ENCODE results near the gene TRPM4.
"Not testable (repeated sequence)": the region's sequence is repeated elsewhere in the genome, so short reads cannot be mapped to it uniquely, and the experiment has no call there.

Gene TRPM4

DNA sequence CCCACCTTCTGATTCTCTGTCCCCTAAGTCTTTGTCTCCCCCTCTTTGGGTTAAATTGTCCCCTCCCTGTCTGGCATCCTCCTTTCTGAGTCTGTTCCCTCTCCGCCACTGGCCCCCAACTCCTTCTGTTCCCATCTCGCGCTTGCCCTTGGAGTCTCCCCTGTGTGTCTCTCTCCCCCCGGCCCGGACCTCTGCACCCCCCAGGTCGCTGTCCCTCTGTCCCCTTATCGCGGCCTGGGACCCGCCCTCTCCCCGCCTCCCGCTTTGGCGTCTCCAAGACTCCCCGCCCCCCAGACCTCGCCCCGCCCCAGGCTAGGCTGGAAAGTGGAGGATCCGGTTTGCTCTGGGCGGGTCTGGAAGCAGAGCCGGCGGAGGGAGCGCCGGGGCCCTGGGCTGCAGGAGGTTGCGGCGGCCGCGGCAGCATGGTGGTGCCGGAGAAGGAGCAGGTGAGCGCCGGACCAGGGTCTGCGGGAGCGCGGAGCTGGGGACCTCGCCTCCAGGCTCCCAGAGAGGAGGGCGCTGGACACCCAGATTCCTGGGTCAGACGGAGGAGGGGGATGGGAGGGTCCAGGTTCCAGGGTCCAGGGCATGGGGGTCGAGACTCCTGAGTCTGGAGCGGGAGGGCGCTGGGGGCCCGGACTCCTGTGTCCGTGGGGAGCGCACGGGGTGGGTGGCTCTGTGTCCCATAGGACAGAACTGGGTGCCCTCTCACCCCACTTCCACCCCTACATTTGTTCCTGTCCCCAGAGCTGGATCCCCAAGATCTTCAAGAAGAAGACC, at the start of gene TRPM4:
TRPM4 (plus strand) TSS at position 348 of the 780 bp plus-strand sequence; CDS start at position 423, 75 bp downstream.
- DNase-seq (ENCODE audit: low read depth, low spot score): no peak

DNA sequence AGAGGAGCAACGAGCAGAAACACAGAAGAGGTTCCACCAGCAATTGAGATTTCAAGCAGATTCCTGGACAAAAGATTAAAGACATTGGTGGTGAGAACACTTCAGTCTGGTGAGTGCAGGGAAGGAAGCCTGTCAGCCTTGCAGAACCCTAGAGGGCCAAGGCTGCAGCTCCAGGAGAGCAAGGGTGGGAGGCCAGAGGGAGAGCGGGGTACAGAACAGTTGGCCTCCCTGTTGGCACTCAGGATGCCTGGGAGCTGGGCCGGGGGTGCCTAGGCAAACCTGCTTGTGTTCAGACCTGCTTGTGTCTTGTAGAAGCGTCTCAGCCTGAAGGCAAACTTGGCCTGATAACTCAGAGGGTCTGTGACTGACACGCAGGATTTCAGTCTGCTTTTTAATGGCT, 48.5 kb upstream of the TRPM4 start:
- DNase-seq (ENCODE audit: low read depth, low spot score): no peak

DNA sequence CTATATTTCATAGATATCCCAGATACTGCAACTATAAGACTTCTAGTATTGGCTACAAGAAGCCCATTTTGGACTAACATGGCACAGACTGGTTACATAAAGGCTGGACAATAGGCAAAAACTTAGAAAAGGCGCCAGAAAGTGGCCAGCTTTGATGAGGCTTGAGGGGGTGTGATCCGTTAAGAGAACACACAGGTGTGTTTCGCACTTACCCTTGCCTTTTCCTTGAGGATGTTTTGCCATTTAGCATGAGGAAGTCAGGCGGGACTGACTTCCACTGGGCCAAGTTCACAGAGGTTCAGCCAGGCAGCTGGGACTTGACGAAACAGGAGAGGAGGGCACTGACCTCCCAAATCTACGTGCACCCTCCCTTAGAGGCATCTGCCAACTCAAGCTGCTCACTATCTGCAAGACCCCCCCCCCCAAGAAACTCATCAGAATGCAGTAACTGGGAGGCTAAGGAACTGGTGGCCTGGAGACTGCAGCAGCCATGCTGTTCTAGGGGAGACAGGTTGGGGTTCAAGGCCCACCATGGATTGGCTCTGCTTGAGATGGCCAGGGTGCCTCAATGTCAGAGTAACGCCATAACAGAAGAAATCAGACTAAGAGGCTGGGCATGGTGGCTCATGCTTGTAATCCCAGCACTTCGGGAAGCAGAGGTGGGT, 47.9 kb upstream of the TRPM4 start:
- DNase-seq (ENCODE audit: low read depth, low spot score): no peak

DNA sequence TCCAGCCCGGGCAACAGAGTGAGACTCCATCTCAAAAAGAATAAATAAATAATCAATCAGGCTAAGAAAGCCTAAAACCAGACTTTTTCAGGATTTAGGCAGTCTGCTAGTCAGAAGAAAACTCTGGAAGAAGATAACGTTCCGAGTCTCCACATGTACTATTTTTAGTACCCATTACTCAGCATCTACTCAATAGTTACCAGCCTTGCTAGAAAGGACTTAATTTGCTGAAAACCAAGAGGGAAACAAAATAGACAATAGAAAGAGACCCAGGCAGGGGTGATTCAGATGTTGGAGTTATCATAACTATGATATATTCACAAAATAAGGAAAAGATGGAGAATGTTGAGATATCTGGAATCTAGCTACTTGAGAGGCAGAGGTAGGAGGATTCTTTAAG, 47.0 kb upstream of the TRPM4 start:
- no peak for DNase-seq (ENCODE audit: low read depth, low spot score)

DNA sequence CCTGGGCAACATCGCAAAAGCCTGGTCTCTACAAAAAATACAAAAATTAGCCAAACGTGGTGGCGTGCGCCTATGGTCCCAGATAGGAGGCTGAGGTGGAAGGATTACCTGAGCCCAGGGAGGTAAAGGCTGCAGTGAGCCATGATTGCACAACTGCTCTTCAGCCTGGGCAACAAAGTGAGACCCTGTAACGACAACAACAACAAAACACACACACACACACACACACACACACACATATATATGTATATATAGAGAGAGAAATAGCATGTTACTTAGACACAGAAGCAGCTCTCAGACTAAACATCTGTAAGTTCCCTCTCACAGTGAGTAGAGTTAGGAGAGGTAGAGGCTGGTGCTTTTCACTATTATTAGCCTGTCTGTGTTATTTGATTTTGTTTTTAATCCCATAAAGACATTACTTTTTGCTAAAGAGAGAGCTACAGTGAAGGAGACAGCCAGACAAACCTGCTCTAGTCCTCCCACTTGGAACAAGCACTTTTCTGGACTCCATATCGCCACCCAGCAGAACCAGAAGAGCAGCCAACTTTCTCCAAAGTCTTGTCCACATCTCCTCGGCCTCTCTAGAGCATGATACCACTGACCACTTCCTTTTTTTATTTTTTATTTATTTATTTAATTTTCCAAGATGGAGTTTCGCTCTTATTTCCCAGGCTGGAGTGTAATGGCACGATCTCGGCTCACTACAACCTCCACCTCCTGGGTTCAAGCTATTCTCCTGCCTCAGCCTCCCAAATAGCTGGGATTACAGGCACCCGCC, 46.2 kb upstream of the TRPM4 start:
- no peak for DNase-seq (ENCODE audit: low read depth, low spot score)

DNA sequence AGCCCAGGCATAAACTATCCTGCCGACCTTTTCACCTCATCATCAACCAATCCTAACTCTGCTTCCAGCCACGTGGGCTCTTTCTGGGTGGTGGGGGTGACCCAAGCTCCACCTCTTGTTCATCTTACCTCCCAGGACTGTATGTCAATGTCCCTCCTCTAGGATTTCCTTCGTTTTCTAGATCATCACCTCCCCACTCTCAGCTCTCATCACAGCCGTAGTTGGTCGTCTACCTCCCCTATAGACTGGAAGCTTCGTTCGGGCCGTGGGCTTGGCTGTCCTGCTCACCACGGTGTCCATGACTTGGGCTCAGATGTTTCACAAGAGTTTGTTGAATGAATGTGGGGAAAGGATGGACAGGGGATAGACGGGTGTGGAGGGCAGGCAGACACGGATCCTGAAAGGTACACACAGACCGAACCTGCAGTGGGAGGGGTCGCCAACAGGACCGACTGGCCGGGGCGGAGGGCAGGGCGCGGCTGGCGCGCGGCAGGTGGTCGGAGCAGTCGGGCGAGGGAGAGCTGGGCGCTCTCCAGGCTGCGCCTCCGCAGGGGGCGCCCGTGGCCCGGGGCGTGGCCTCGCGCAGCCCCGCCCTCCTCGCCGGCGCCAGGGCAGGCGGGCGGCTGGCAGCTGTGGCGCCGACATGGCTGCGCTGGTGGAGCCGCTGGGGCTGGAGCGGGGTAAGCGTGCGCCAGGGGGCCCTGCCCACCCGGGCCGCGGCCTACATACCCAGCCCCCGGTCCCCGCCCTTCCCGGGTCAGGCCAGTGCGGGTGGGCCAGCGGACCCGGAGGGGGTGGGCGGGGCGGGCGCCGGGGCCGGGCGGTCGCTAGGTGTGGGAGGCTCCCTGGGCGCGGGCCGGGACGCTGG, 43.6 kb upstream of the TRPM4 start, which contains the start of gene LIN7B:
LIN7B (plus strand) TSS at position 609 of the 868 bp plus-strand sequence; CDS start at position 644, 35 bp downstream.
- peak; percentile 35 for DNase-seq (ENCODE audit: low read depth, low spot score)

DNA sequence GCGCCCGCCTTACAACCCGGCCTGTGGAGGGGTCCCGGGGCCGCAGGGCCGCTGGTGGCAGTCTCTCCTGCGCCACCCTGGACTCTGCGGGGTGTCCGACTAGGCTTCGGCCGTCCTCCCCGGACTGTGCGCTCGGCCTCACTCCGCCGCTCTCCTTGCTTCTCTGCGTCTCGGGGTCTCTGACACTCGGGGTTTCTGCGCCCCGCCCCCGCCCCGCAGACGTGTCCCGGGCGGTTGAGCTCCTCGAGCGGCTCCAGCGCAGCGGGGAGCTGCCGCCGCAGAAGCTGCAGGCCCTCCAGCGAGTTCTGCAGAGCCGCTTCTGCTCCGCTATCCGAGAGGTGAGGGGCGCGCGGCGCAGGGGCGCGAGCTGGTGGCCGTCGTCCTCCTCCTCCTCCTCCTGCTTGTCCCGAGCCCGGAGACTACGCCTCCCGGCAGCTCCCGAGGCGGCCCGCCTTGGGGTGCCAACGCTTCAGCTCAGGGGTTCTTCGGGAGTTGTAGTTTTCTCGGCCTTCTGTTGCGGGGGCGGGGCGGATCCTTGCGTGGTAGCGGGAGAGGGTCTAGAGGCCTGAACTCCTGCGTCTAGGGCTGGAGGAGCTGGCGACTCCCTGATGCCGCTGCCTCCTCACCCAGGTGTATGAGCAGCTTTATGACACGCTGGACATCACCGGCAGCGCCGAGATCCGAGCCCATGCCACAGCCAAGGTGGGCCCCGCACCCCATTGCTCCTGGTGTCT, 42.8 kb upstream of the TRPM4 start:
- DNase-seq (ENCODE audit: low read depth, low spot score): no peak

DNA sequence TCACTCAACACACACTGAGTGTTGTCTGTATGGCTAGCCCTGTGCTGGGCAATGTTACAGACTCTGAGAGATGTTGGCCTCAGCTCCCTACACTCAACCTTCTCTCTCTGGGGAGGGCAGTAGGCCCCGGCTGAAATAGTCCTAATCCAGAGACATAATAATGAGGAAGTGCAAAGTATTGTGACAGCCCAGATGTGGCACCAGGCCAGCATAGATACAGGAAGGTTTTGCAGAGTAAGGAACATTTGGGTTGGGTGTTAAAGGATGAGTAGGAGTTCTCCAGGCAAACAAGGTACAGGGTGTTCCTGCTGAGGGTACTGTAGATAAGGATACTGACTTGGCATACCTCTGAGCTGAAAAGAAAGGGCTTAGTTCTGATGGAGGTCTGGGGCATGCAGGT, 41.0 kb upstream of the TRPM4 start:
- no peak for DNase-seq (ENCODE audit: low read depth, low spot score)

DNA sequence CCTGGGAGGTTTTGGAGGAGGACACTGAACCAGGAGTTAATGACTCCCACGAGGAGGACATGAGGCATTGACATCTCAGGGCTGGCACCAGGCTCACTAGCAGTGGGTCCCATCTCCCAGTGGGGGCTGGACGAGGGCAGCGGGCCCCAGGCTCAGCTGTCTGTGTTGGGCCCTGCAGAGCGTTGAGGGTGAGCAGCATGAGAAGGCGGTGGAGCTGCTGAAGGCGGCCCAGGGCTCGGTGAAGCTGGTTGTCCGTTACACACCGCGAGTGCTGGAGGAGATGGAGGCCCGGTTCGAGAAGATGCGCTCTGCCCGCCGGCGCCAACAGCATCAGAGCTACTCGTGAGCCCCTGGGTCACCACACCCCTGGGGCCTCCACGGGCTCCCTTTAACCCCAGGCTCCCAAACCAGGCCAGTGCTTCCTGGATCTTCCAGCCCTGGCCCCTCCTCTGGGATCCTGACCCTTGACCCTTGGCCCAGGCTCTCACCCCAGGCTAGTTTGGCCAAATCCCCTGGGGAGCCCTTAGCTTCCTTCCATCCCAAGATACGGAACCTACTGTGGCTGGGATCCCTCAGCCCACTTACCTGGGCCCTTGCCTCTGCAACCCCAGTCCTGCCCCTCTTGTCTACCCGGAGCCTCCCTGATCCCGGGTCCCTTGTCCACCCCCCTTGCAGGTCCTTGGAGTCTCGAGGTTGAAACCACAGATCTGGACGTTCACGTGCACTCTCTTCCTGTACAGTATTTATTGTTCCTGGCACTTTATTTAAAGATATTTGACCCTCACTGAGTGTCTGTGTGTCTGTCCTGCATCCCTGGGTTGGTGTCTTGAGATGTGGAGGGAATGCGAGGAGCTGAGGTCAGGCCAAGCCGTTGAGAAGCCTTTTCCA, 39.7 kb upstream of the TRPM4 start:
- DNase-seq (ENCODE audit: low read depth, low spot score): no peak

DNA sequence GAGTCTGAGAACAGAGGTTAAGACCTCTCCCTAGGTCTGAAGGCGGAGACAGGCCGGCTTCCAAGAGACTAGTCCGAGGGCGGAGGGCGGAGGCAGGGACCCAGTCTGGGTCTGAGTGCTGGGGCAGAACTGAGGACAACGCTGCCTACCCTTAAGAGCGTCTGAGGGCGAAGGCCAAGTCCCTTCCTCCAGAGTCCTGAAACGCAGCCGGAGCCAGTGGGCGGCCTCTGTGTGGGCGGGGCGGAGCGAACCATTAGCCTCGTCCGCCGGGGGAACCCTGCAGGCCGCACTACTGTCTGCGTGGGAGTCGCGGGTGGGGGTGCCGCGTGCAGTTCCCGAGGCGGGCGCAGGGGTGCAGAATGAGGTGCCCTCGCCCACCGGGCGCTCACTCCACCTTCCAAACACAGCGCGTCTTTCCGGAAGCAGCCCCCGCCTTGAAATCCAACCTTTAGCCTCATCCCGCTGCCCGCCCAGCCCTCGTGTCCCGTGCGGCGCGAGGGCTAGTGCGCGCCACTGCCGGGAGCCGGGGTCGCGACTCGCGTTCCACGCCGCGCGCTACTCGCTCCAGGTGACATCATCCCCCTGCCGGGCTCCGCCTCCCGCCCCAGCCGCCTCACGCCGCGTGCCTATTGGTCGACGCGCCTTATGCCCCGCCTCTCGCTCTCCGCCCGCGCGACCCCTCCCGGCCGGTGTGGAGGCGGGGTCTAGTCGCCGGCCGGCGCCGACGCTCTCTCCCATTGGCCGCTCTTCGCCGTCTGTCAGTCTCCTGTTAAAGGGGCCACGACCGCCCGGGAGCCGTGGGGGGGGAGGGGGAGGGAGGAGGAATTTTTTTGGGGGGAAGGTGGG, 38.8 kb upstream of the TRPM4 start, which contains the start of gene C19orf73:
C19orf73 (minus strand) TSS at position 579 of the 846 bp plus-strand sequence; CDS start at position 458, 121 bp downstream.
- peak; percentile 86 for DNase-seq (ENCODE audit: low read depth, low spot score)

DNA sequence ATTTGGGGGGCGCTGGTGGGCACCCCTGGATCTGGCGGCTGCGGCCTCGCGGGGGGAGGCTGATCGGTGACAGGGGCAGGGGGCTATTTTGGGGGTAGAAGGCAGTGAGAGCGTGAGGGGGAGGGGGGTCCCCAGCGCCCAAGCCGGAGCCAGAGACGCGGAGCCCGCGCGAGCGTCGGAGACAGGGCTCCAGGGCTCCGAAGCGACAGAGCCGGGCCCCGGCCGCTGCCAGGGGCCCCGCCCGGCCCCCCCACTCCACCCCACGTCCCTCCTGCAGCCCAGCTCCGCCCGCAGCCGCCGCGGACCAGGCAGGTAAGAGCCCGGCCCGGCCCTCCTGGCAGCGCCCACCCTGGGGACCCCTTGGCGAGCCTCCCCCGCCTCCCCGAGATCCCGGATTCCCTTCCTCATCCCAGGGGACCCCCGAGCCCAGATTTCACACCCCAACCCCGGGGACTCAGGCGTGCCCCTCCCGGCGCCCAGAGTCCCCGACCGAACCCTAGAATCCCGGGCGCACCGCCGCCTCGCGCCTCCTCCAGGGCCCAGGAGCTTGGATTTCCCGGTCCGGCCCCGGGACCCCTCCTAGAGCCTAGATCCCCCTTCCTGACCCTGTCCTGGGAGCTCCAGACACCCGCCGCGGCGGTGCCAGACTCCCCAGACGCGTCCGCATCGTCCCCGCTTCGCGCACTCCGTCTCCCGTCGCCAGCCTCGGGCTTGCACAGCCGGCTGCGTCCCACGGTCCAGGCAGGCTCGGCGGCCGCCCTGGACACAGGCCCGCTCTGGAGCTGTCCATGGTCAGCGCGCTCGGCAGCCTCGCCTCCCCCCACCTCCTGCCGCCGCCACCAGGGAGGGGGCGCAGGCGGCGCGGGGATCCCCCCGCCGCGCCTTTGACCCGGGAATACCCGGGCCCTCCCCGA, 37.9 kb upstream of the TRPM4 start, which contains the start of gene PPFIA3:
PPFIA3 (plus strand) TSS at position 134 of the 914 bp plus-strand sequence. CDS start 8,330 bp downstream, outside the sequence.
- no peak for DNase-seq (ENCODE audit: low read depth, low spot score)

DNA sequence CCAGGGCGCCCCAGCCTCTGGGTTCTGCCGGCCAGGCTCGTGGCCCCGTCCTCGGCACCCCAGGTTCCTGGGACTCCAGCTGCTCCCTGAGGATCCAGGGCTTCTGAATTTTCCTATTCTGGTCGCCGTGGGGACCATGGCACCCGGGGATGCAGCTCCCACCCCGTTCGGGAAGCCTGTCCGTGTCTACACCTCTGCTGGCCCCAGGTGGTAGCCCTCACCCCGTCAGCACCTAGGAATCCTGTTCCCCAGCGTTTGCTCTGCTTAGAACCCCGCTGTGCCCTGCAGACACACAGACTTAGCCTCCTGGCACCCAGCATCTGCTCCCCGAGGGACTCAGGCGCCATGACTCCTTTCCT, 37.3 kb upstream of the TRPM4 start:
- no peak for DNase-seq (ENCODE audit: low read depth, low spot score)

DNA sequence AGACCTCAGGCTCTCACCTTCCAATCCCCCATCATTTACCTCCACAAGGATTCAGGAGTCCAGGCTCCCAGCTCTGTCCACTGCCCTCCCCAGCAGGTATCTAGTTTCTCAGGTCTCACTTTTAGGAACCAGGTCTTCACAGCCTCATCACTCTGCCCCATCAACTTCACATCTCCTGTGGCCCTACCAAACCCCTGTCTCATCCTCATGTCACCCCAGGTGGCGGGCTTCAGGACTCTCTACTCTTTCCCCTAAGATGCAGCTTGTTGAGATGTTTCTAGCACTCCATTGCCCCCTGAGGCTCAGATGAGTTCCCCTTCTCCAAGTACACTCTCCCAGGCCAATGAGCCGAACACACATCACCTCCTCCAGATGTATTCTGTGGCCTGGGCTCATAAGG, 36.7 kb upstream of the TRPM4 start:
- no peak for DNase-seq (ENCODE audit: low read depth, low spot score)

DNA sequence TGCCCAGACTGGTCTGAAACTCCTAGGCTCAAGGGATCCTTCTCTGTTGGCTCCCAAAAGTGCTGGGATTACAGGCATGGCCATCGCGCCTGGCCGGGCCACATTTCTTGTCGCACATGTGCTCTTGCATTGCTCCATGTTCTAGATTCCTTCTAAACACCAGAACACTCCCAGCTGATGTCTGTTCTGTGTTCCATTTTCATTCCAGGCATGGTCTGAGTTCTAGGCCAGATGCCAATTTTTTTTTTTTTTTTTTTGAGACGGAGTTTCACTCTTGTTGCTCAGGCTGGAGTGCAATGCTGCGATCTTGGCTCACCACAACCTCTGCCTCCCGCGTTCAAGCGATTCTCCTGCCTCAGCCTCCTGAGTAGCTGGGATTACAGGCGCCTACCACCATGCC, 35.8 kb upstream of the TRPM4 start:
- not testable (repeated sequence) for DNase-seq (ENCODE audit: low read depth, low spot score)

DNA sequence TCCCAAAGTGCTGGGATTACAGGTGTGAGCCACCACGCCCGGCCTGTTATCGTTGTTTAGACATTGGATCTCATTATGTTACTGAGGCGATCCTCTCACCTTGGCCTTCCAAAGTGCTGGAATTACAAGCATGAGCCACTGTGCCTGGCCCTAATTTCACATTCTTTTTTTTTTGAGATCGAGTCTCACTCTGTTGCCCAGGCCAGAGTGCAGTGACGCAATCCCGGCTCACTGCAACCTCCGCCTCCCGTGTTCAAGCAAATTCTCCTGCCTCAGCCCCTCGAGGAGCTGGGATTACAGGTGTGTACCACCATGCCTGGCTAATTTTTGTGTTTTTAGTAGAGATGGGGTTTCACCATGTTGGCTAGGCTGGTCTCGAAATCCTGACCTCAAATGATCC, 34.3 kb upstream of the TRPM4 start:
- not testable (repeated sequence) for DNase-seq (ENCODE audit: low read depth, low spot score)

DNA sequence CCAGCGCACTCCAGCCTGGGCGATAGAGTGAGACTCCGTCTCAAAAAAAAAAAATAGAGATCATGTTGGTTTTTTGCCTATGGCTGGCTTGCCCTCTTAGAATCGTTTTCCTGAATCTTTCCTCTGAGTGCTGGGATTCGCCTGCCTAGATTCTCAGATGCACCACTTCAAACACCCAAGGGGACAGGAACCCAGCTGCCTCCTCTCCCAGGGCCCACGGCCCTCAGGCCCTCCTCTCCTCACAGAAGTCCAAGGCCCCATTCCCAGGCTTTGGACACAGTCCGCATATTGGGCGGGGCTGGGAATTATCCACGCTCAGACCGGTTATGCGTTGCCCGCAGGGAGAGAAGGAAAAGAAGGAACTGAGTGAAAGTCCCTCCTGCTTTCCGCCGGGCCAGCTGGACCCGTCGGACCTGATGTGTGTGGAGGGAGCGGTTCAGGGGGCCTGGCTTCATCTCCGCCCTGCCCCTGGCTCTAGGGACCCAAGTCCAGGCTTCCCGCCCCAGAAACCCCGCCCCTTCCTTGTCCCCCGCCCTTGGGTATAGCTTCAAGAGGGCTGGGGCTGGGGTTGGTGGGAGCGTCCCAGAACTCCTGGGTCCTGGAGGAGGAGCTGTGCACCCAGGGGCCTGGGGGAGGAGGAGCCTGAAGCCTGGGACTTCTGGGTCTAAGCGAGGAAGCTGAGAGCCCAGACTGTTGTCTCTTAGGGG, 32.4 kb upstream of the TRPM4 start:
- DNase-seq (ENCODE audit: low read depth, low spot score): no peak

DNA sequence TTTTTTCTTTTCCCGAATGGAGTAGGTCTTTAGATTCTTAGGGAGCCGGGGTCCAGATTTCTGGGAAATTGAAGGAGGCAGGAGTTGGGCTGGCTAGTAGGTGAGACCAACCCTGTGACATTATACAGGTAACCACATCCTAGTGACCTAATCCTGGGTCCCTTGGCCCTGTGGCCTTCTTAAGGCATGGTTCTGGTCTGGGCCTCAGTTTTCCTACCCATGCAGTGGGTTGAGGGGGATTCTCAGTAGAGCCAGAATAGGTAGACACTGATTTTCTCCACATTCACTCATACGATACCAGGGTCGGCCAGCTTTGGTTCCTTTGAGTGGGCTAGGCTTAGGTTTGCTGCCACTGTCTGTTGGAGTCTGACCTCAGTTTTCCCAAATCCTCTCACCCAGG, 31.0 kb upstream of the TRPM4 start:
- DNase-seq (ENCODE audit: low read depth, low spot score): no peak
